Lung (tissue), 12 donors: ENCODE measurements around the gene AFF1. TPM values are rescaled to one million over a fixed set of nuclear protein-coding genes. Genes with fewer than 3 reads are reported as not detected.
A peak's percentile ranks its signal among the peaks of the same experiment; 100 is the strongest.
"Not testable (repeated sequence)": the region's sequence is repeated elsewhere in the genome, so short reads cannot be mapped to it uniquely, and the experiment has no call there.

Experiments used
- ATAC-seq: fragments of 200-7000 bp; cut with Tn5 transposase; one replicate; pipeline ENCODE4 v1.9.1; 2020; ENCODE audit warnings: moderate number of reproducible peaks; ENCODE audit not compliant: insufficient read depth, low FRiP score
- DNase-seq, 3 donors: peaks; one replicate each; pipeline ENCODE4 v3.0.0-alpha.2; 2013 to 2017
- H3K27ac ChIP-seq, 2 donors: one replicate each; pipeline ENCODE4 v1.5.1; 2013; ENCODE audit warnings: mild to moderate bottlenecking in 2 of 2, moderate library complexity in 2 of 2, control low read depth in 1 of 2, inconsistent platforms in 1 of 2, low read depth in 1 of 2, low read length in 1 of 2
- H3K27me3 ChIP-seq, 3 donors: one replicate each; pipeline ENCODE4 v1.5.1; 2013; ENCODE audit warnings: low read length in 2 of 3; ENCODE audit not compliant: control insufficient read depth in 3 of 3, insufficient read depth in 3 of 3
- H3K36me3 ChIP-seq, 4 donors: one replicate each; pipeline ENCODE4 v1.5.1; 2013; ENCODE audit warnings: low read length in 4 of 4, mild to moderate bottlenecking in 1 of 4, moderate library complexity in 1 of 4; ENCODE audit not compliant: control insufficient read depth in 4 of 4, insufficient read depth in 4 of 4
- H3K4me1 ChIP-seq, 5 donors: one replicate each; pipeline ENCODE4 v1.5.1; 2013; ENCODE audit warnings: low read length in 5 of 5, mild to moderate bottlenecking in 2 of 5, moderate library complexity in 1 of 5; ENCODE audit not compliant: control insufficient read depth in 5 of 5, insufficient read depth in 5 of 5
- H3K4me3 ChIP-seq: one replicate; pipeline ENCODE4 v1.5.1; 2013; ENCODE audit warnings: mild to moderate bottlenecking, control low read depth, moderate library complexity
- H3K9ac ChIP-seq, 2 donors: one replicate each; pipeline ENCODE4 v1.5.1; 2013; ENCODE audit warnings: low read length in 2 of 2, control low read depth in 1 of 2; ENCODE audit not compliant: insufficient read depth in 1 of 2
- H3K9me3 ChIP-seq, 4 donors: one replicate each; pipeline ENCODE4 v1.5.1; 2013; ENCODE audit warnings: low read length in 3 of 4, mild to moderate bottlenecking in 1 of 4, moderate library complexity in 1 of 4; ENCODE audit not compliant: control insufficient read depth in 4 of 4, insufficient read depth in 3 of 4
- CTCF ChIP-seq: IDR thresholded peaks from 2 replicates; pipeline ENCODE4 v1.5.1; 2012; ENCODE audit warnings: mild to moderate bottlenecking; ENCODE audit errors: control extremely low read depth, extremely low read depth
- WGBS, 2 donors: extraction: QIAGEN DNeasy Blood & Tissue Kit; methylation state at CpG; one replicate each; pipeline ENCODE4 v1.1.7; 2013; 5-methylcytosine and 5-hydroxymethylcytosine counted together
- polyA plus RNA-seq, 2 donors: library from polyadenylated mRNA; stranded (reverse); fragments of 200-250 nt; gene quantifications; one replicate each; pipeline ENCODE4 v1.2.1, GENCODE V29; 2013
- total RNA-seq, 2 donors: library from RNA; depleted of rRNA in 1 of 2; stranded (reverse); fragments of >200 nt in 1 of 2; gene quantifications; one replicate each; pipeline ENCODE4 v1.2.1, GENCODE V29; 2014 to 2021
- donor health status: control.
- donor health status: control.
- donor health status: Bipolar disorder and iron deficiency.
- donor health status: healthy.
- donor health status: DM: yes; HTN: yes; CAD: no.

The AFF1 gene
- total and polyA plus RNA-seq, 4 donors: 9.5 to 79.0 (median 35.8) TPM

- Histone ChIP-seq H3K27ac (no peak overlapping the region), H3K4me3 (no peak overlapping the region), H3K27me3 (no peaks in the 10 kb centered on the region), H3K9me3 (no peaks in the 10 kb centered on the region), H3K4me1 (peaks cover 9 to 29% (median 22%) of the 10 kb centered on the region in 5 donors), H3K9ac (no peak overlapping the region), H3K36me3 (peaks cover 0 to 7% (median 0%) of the 10 kb centered on the region in 4 donors)
- no peak for TF ChIP-seq CTCF
- no peak for DNase-seq
- 74 to 78% methylated on average over 3 of the region's 3 CpGs for WGBS, 2 donors
- ATAC-seq: no peak
Observed at GRCh38 chr4:87069037-87069742, 134.4 kb downstream of the AFF1 start.

- peaks cover 0 to 7% (median 0%) of the 10 kb centered on the region in 4 donors for H3K36me3 ChIP-seq
- ATAC-seq (no peak), DNase-seq (no peak)
- no peak overlapping the region for H3K27ac ChIP-seq
- peaks cover 6 to 33% (median 22%) of the 10 kb centered on the region in 5 donors for H3K4me1 ChIP-seq
- no peaks in the 10 kb centered on the region for H3K27me3 ChIP-seq
- H3K9ac ChIP-seq: no peak overlapping the region
- 74 to 82% methylated on average over 3 of the region's 3 CpGs for WGBS, 2 donors
- no peak for TF ChIP-seq CTCF
- no peak overlapping the region for H3K4me3 ChIP-seq
- no peaks in the 10 kb centered on the region for H3K9me3 ChIP-seq
Observed at GRCh38 chr4:87071401-87071800, 136.6 kb downstream of the AFF1 start.

GRCh38 chr4:87072545-87072944 lies 137.7 kb downstream of the AFF1 start:
- H3K9me3 ChIP-seq, DNase-seq, H3K9ac ChIP-seq, H3K27me3 ChIP-seq, H3K36me3 ChIP-seq, ATAC-seq, H3K4me3 ChIP-seq, H3K27ac ChIP-seq: not testable (repeated sequence)
- 86 to 90% methylated on average over 10 of the region's 10 CpGs for WGBS, 2 donors
- H3K4me1 ChIP-seq: peaks cover 6 to 38% (median 22%) of the 10 kb centered on the region in 5 donors

GRCh38 chr4:87073199-87074120 lies 138.6 kb downstream of the AFF1 start:
- TF ChIP-seq CTCF: no peak
- peak overlapping the region in 1 of 2 donors; percentile 28 for H3K9ac ChIP-seq
- no peaks in the 10 kb centered on the region for H3K27me3 ChIP-seq
- peak; percentile 38 to 66 (median 53) for DNase-seq
- peak overlapping the region; percentile 66 to 79 for H3K27ac ChIP-seq
- ATAC-seq: no peak
- no peak overlapping the region for H3K4me3 ChIP-seq
- no peaks in the 10 kb centered on the region for H3K9me3 ChIP-seq
- H3K36me3 ChIP-seq: no peaks in the 10 kb centered on the region
- 11 to 13% methylated on average over 14 of the region's 14 CpGs for WGBS, 2 donors
- peaks cover 7 to 41% (median 18%) of the 10 kb centered on the region in 5 donors for H3K4me1 ChIP-seq
